HEK293 (cell line): Measurements from ENCODE around the gene TMEM114.

Source experiments
- CTCF ChIA-PET: fragments of 350-600 bp; formaldehyde crosslinking; extraction: SDS; loops from one replicate; lab custom pipeline; 2021; ENCODE audit warnings: antibody characterized with exemption; lab: Yijun Ruan, JAX
- POLR2A ChIA-PET: fragments of 300-600 bp; formaldehyde crosslinking; extraction: SDS; loops from one replicate; lab custom pipeline; 2020; ENCODE audit warnings: antibody characterized with exemption, inconsistent platforms; lab: Yijun Ruan, JAX
- H3K27ac ChIP-seq: fragments of 200-500 bp; sonication (Bioruptor generic); 2 replicates; pipeline ENCODE4 v1.5.1; 2014; ENCODE audit warnings: low read depth, low read length, control low read depth, inconsistent platforms; ENCODE audit errors: extremely low read depth
- H3K36me3 ChIP-seq, 2 experiments: fragments of 200-500 bp in 1 of 2; sonication (Bioruptor generic) in 1 of 2; 1 replicate in 1 of 2; 2 replicates in 1 of 2; pipeline ENCODE4 v1.5.1; 2014 to 2017; ENCODE audit warnings: inconsistent platforms in 2 of 2, low read length in 2 of 2; ENCODE audit not compliant: control insufficient read depth in 2 of 2, insufficient read depth in 1 of 2
- H3K4me1 ChIP-seq: fragments of 200-500 bp; sonication (Bioruptor generic); 2 replicates; pipeline ENCODE4 v1.5.1; 2014; ENCODE audit warnings: mild to moderate bottlenecking, low read length, inconsistent platforms; ENCODE audit not compliant: control insufficient read depth, insufficient read depth
- H3K4me3 ChIP-seq: 2 replicates; pipeline ENCODE4 v1.5.1; 2011; ENCODE audit warnings: low read depth, mild to moderate bottlenecking, control low read depth, low read length, moderate library complexity
- H3K9me3 ChIP-seq: fragments of 200-500 bp; sonication (Bioruptor generic); 2 replicates; pipeline ENCODE4 v1.5.1; 2014; ENCODE audit warnings: low read depth, low read length, inconsistent platforms; ENCODE audit not compliant: control insufficient read depth, insufficient read depth
- BCL11A ChIP-seq: fragments of 450-650 bp; formaldehyde crosslinking; IDR thresholded peaks from 2 replicates; pipeline ENCODE4 v1.5.1; 2016; ENCODE audit warnings: low read depth, missing biosample characterization, missing genetic modification characterization
- MYNN ChIP-seq: fragments of 450-650 bp; formaldehyde crosslinking; IDR thresholded peaks from 2 replicates; pipeline ENCODE4 v1.5.1; 2016; ENCODE audit warnings: missing biosample characterization, missing genetic modification characterization, borderline replicate concordance
- PRDM10 ChIP-seq: fragments of 450-650 bp; formaldehyde crosslinking; IDR thresholded peaks from 2 replicates; pipeline ENCODE4 v1.5.1; 2016; ENCODE audit warnings: missing biosample characterization, missing genetic modification characterization
- ZNF114 ChIP-seq: fragments of 450-650 bp; formaldehyde crosslinking; IDR thresholded peaks from 2 replicates; pipeline ENCODE4 v1.5.0; 2017; ENCODE audit warnings: missing biosample characterization, missing genetic modification characterization
- ZNF202 ChIP-seq: fragments of 450-650 bp; formaldehyde crosslinking; IDR thresholded peaks from 2 replicates; pipeline ENCODE4 v1.5.1; 2016; ENCODE audit warnings: missing biosample characterization, missing genetic modification characterization, borderline replicate concordance
- ZNF223 ChIP-seq: fragments of 450-650 bp; formaldehyde crosslinking; IDR thresholded peaks from 2 replicates; pipeline ENCODE4 v1.5.1; 2016; ENCODE audit warnings: missing biosample characterization, missing genetic modification characterization
- ZNF274 ChIP-seq, 2 experiments: fragments of 200-500 bp in 1 of 2; fragments of 450-650 bp in 1 of 2; sonication (Bioruptor generic) in 1 of 2; formaldehyde crosslinking in 1 of 2; IDR thresholded peaks; 2 replicates each; pipeline versions ENCODE4 v1.5.1 to v1.6.1; 2014 to 2016; ENCODE audit warnings: borderline replicate concordance in 1 of 2, inconsistent platforms in 1 of 2, low read length in 1 of 2, missing biosample characterization in 1 of 2, missing genetic modification characterization in 1 of 2
- ZNF311 ChIP-seq: fragments of 450-650 bp; formaldehyde crosslinking; IDR thresholded peaks from 2 replicates; pipeline ENCODE4 v1.5.1; 2017; ENCODE audit warnings: missing biosample characterization, missing genetic modification characterization, borderline replicate concordance
- ZNF350 ChIP-seq: fragments of 450-650 bp; formaldehyde crosslinking; IDR thresholded peaks from 2 replicates; pipeline ENCODE4 v1.5.0; 2017; ENCODE audit warnings: missing biosample characterization, mild to moderate bottlenecking, missing genetic modification characterization
- ZNF777 ChIP-seq: fragments of 450-650 bp; formaldehyde crosslinking; IDR thresholded peaks from 2 replicates; pipeline ENCODE4 v1.5.1; 2017; ENCODE audit warnings: missing biosample characterization, missing genetic modification characterization, borderline replicate concordance
- ZNF792 ChIP-seq: fragments of 450-650 bp; formaldehyde crosslinking; IDR thresholded peaks from 2 replicates; pipeline ENCODE4 v1.5.1; 2016; ENCODE audit warnings: missing biosample characterization, missing genetic modification characterization
- ZSCAN23 ChIP-seq: fragments of 450-650 bp; formaldehyde crosslinking; IDR thresholded peaks from 2 replicates; pipeline ENCODE4 v1.5.1; 2016; ENCODE audit warnings: missing biosample characterization, missing genetic modification characterization
- TF ChIP-seq, protein P1 (sequence below): sonication (generic); formaldehyde crosslinking; IDR thresholded peaks from 2 replicates; pipeline ENCODE4 v1.8.1; 2022; ENCODE audit warnings: mild to moderate bottlenecking, moderate library complexity, missing genetic modification reagents
- TF ChIP-seq, protein P2 (sequence below): fragments of 450-650 bp; formaldehyde crosslinking; IDR thresholded peaks from 2 replicates; pipeline ENCODE4 v1.5.1; 2016; ENCODE audit warnings: missing biosample characterization, missing genetic modification characterization

TMEM114 gene

GRCh38 chr16:8583199-8583598 lies 7.1 kb downstream of the TMEM114 start (continued):
- TF ChIP-seq ZNF792 (0 out of 2 replicates have a peak, but pooled peaks have one; percentile 68), ZNF223 (tag by site-specific recombination) (no peak), ZNF350 (no peak), ZNF114 (tag by site-specific recombination) (no peak), ZNF777 (tag by site-specific recombination) (no peak), ZNF311 (tag by site-specific recombination) (no peak), ZSCAN23 (tag by site-specific recombination) (no peak)
- TF ChIP-seq, protein P1, sequence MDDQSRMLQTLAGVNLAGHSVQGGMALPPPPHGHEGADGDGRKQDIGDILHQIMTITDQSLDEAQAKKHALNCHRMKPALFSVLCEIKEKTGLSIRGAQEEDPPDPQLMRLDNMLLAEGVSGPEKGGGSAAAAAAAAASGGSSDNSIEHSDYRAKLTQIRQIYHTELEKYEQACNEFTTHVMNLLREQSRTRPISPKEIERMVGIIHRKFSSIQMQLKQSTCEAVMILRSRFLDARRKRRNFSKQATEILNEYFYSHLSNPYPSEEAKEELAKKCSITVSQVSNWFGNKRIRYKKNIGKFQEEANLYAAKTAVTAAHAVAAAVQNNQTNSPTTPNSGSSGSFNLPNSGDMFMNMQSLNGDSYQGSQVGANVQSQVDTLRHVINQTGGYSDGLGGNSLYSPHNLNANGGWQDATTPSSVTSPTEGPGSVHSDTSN (CRISPR knock-in tag): no peak
- TF ChIP-seq, protein P2, sequence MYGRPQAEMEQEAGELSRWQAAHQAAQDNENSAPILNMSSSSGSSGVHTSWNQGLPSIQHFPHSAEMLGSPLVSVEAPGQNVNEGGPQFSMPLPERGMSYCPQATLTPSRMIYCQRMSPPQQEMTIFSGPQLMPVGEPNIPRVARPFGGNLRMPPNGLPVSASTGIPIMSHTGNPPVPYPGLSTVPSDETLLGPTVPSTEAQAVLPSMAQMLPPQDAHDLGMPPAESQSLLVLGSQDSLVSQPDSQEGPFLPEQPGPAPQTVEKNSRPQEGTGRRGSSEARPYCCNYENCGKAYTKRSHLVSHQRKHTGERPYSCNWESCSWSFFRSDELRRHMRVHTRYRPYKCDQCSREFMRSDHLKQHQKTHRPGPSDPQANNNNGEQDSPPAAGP (tag by site-specific recombination): no peak

DNA sequence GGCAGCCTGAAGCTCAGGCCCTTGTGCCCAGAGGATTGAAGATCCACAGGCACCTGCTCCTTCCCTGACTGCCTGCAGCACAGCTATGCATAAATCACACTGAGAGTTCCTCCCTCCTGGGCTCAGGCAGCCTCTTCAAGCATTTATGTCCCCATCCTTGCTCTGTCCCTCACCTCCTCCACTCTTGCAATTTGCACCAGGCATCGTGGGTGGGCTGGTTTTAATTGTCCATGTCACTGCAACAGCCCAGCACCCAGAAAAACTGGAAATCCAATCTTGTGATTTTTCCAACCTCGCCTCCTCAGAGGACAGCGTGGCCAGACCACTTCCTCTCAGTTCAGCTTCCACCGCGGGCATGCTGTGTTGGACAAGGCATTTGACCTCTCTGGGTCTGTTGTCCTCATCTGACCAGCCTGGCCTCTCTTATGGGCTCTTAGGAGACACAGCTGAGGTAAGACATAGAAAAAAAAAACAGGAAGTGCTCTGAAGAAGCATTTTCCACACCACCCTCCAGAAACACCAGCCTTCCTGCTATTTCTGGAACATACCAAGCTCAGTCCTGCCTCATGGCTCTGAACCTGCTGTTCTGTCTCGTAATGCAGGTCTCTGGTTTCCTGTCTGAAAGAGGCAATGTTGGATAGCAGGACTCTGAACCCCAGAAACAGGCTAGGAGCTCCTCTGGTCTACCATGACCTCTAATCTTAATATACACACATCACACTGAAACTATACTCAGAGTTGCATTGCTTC lies 8.3 kb downstream of the TMEM114 start:
- CTCF ChIA-PET: interaction anchor here (1.0 to 1.6 kb wide), 2 partner anchors 16 to 70 kb away, joined by 3 to 4 read pairs; no protein-coding TSS in a partner anchor
- H3K36me3 ChIP-seq: no peaks in the 10 kb centered on the region
- no peak overlapping the region for H3K4me3 ChIP-seq
- H3K27ac ChIP-seq: no peak overlapping the region
- H3K4me1 ChIP-seq: no peaks in the 10 kb centered on the region
- H3K9me3 ChIP-seq: no peaks in the 10 kb centered on the region
- POLR2A ChIA-PET: no interaction called here
- TF ChIP-seq PRDM10 (tag by site-specific recombination) (no peak), ZNF274 (IDR thresholded peaks at IDR 0.05; ENCODE audit: low read length) (no peak), ZNF274 (tag by site-specific recombination; IDR thresholded peaks at IDR 0.05; ENCODE audit: borderline replicate concordance) (no peak)
- TF ChIP-seq, all 188 proteins: peak for 0

GRCh38 chr16:8579559-8579958 lies 10.8 kb downstream of the TMEM114 start:
- CTCF ChIA-PET: interaction anchor here (1.0 kb wide), 1 partner anchor 10 kb away, joined by 3 read pairs; no protein-coding TSS in a partner anchor
- no peak overlapping the region for H3K27ac ChIP-seq

More at GRCh38 chr16:8579559-8579958, 10.8 kb downstream of the TMEM114 start:
- no peaks in the 10 kb centered on the region for H3K4me1 ChIP-seq
- H3K9me3 ChIP-seq: no peaks in the 10 kb centered on the region
- no peak overlapping the region for H3K4me3 ChIP-seq
- TF ChIP-seq MYNN (tag by site-specific recombination) (no peak), BCL11A (no peak), ZNF202 (tag by site-specific recombination) (no peak)
- POLR2A ChIA-PET: no interaction called here
- H3K36me3 ChIP-seq: no peaks in the 10 kb centered on the region
